Smooth muscle cell (in vitro differentiated cells): ENCODE measurements around the gene NR6A1. TPM values are rescaled to one million over a fixed set of nuclear protein-coding genes. Genes with fewer than 3 reads are reported as not detected.

Experiments used
- DNase-seq: peaks from one replicate; lab custom pipeline; 2025; ENCODE audit not compliant: unreplicated experiment; lab: John Stamatoyannopoulos, UW
- H2AFZ ChIP-seq: fragments of 200-600 bp; sonication (generic); 2 replicates; pipeline ENCODE4 v1.6.0; 2016; ENCODE audit warnings: antibody characterized with exemption, low read depth, mild to moderate bottlenecking
- H3F3A ChIP-seq: fragments of 200-600 bp; sonication (generic); 2 replicates; pipeline ENCODE4 v1.6.0; 2017; ENCODE audit warnings: antibody characterized with exemption, low read depth
- H3K27ac ChIP-seq: fragments of 200-600 bp; sonication (generic); 2 replicates; pipeline ENCODE4 v1.5.1; 2016; ENCODE audit warnings: low read depth, mild to moderate bottlenecking
- H3K27me3 ChIP-seq: fragments of 200-600 bp; sonication (generic); 2 replicates; pipeline ENCODE4 v1.6.1; 2016; ENCODE audit warnings: low read depth, mild to moderate bottlenecking
- H3K36me3 ChIP-seq: fragments of 200-600 bp; sonication (generic); 2 replicates; pipeline ENCODE4 v1.5.1; 2016; ENCODE audit warnings: low read depth
- H3K4me1 ChIP-seq: fragments of 200-600 bp; sonication (generic); 2 replicates; pipeline ENCODE4 v1.5.1; 2016; ENCODE audit warnings: low read depth
- H3K4me2 ChIP-seq: fragments of 200-600 bp; sonication (generic); 2 replicates; pipeline ENCODE4 v1.6.0; 2016; ENCODE audit warnings: mild to moderate bottlenecking
- H3K4me3 ChIP-seq: fragments of 200-600 bp; sonication (generic); 2 replicates; pipeline ENCODE4 v1.5.1; 2016; ENCODE audit warnings: mild to moderate bottlenecking
- H3K79me2 ChIP-seq: fragments of 200-600 bp; sonication (generic); 2 replicates; pipeline ENCODE4 v1.6.0; 2016; ENCODE audit warnings: low read depth, mild to moderate bottlenecking
- H3K9ac ChIP-seq: fragments of 200-600 bp; sonication (generic); 2 replicates; pipeline ENCODE4 v1.6.0; 2016; ENCODE audit warnings: low read depth
- H3K9me3 ChIP-seq: fragments of 200-600 bp; sonication (generic); replicated peaks from 2 replicates; pipeline ENCODE4 v1.5.1; 2016; ENCODE audit warnings: low read depth
- H4K20me1 ChIP-seq: fragments of 200-600 bp; sonication (generic); 2 replicates; pipeline ENCODE4 v1.6.0; 2016; ENCODE audit warnings: low read depth
- WGBS: methylation state at CpG from one replicate; pipeline ENCODE4 v1.1.7; 2016; ENCODE audit warnings: low lambda C conversion rate; 5-methylcytosine and 5-hydroxymethylcytosine counted together
- polyA plus RNA-seq: library from polyadenylated mRNA; unstranded; fragments of >200 nt; fragmentation: Nextera tagmentation; extraction: Ambion mirVana; gene quantifications from 2 replicates; pipeline ENCODE4 v1.2.1, GENCODE V29; 2016
- total RNA-seq: library from RNA; depleted of rRNA; stranded (reverse); fragments of >200 nt; gene quantifications from 2 replicates; pipeline ENCODE4 v1.2.3, GENCODE V29; 2014
- TF ChIP-seq, protein P1 (sequence below): fragments of 200-600 bp; sonication (generic); IDR thresholded peaks from 2 replicates; pipeline ENCODE4 v1.5.1; 2017; ENCODE audit warnings: borderline replicate concordance, mild to moderate bottlenecking, antibody characterized with exemption; ENCODE audit not compliant: insufficient read depth, poor library complexity, severe bottlenecking

NR6A1 gene
- total and polyA plus RNA-seq, 2 experiments from 2014 or later: 0.17 to 0.31 TPM

DNA sequence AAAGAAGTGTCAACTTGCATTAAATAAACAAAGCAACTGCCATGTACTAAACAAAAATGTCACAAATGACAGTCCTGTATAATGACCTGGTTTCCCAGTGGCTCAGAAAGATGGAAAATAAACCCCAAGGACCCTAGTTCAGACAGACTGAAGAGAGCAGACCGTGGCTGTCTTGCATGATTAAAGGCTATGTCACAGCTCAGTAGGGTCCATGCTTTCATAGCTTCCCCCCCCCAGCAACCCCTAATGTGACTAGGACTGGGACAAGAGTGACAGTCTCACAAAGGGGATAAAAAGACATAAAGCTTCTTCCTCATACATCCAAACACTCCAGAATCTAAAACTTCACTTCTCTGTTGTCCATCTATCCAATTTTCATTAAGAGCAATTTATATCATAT is 113.6 kb downstream of the NR6A1 start:
- peaks cover 20% of the 10 kb centered on the region for H3K79me2 ChIP-seq
- H4K20me1 ChIP-seq: no peaks in the 10 kb centered on the region
- H2AFZ ChIP-seq: no peak overlapping the region
- peaks cover 26% of the 10 kb centered on the region for H3K4me1 ChIP-seq
- no peaks in the 10 kb centered on the region for H3K36me3 ChIP-seq
- H3K27ac ChIP-seq: peak overlapping the region; percentile 99
- H3F3A ChIP-seq: peaks cover 18% of the 10 kb centered on the region
- peak overlapping the region; percentile 54 for H3K9ac ChIP-seq
- WGBS: 30% methylated on average over 1 of the region's 1 CpG
- no peaks in the 10 kb centered on the region for H3K27me3 ChIP-seq
- H3K4me3 ChIP-seq: peak overlapping the region; percentile 62
- DNase-seq: no peak
- no peaks in the 10 kb centered on the region for H3K9me3 ChIP-seq
- TF ChIP-seq, protein P1, sequence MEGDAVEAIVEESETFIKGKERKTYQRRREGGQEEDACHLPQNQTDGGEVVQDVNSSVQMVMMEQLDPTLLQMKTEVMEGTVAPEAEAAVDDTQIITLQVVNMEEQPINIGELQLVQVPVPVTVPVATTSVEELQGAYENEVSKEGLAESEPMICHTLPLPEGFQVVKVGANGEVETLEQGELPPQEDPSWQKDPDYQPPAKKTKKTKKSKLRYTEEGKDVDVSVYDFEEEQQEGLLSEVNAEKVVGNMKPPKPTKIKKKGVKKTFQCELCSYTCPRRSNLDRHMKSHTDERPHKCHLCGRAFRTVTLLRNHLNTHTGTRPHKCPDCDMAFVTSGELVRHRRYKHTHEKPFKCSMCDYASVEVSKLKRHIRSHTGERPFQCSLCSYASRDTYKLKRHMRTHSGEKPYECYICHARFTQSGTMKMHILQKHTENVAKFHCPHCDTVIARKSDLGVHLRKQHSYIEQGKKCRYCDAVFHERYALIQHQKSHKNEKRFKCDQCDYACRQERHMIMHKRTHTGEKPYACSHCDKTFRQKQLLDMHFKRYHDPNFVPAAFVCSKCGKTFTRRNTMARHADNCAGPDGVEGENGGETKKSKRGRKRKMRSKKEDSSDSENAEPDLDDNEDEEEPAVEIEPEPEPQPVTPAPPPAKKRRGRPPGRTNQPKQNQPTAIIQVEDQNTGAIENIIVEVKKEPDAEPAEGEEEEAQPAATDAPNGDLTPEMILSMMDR: no peak
- peak overlapping the region; percentile 95 for H3K4me2 ChIP-seq

DNA sequence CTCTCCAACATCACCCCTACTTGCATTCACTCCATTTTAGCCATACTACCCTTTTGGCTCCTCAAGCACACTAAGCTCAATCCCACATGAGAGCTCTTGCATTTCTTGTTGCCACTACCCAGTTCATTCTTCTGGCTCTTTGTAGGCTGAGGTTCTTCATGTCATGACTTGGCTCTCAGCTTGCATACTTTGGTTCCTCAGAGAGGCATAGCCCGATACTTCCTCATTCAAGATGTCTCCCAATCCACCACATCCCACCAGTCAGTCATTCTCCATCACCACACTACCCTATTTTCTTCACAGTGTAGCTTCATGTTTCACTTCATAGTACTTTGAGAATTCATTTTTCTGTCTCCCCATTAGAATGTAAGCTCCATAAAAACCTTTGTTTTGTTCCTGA is 116.7 kb downstream of the NR6A1 start:
- no peak overlapping the region for H3K4me2 ChIP-seq
- no peaks in the 10 kb centered on the region for H3K27me3 ChIP-seq
- no peaks in the 10 kb centered on the region for H3K9me3 ChIP-seq
- H3K4me1 ChIP-seq: peaks cover 9% of the 10 kb centered on the region
- H3K9ac ChIP-seq: no peak overlapping the region
- no peaks in the 10 kb centered on the region for H4K20me1 ChIP-seq
- H3K27ac ChIP-seq: no peak overlapping the region
- no peaks in the 10 kb centered on the region for H3K36me3 ChIP-seq
- no peaks in the 10 kb centered on the region for H3K79me2 ChIP-seq
- H3K4me3 ChIP-seq: no peak overlapping the region
- TF ChIP-seq, protein P1: no peak
- peaks cover 18% of the 10 kb centered on the region for H3F3A ChIP-seq
- H2AFZ ChIP-seq: no peak overlapping the region
- DNase-seq: no peak
- 100% methylated on average over 1 of the region's 1 CpG for WGBS

DNA sequence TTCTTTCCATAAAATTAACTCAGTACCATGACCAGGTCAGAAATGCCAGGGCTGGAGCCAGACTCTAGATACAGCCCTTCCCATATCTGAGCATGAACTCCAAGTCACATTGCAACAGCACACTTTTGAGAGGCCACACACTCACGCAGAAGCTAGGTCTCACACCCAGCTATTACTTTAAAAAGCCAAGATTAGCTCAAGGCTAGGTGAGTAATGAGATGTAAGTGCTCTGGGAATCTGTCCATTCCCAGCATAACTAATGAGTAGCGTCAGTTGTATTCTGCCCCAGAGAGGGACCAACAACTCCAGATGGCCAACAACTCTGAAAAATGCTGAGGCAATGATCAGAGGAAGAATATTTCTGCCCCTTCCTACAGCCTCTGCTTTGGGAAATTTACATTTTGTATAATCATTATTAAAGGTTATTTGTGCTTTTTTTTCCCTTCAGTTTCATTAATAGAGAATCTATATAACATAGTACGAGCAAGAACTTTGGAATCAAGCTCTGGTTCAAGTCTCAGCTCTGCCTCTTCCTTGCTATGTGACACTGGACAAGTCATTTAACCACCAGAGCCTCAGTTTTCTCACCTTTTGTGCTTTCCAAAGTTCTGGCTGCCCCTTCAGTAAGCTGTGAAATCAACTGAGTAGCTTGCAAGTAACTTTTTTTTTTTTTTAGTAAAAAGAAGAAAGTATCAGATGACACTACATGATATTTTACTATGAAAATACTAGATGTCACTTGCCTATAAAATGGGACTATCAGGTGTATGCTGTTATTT is 118.3 kb downstream of the NR6A1 start:
- peaks cover 10% of the 10 kb centered on the region for H3F3A ChIP-seq
- H3K9me3 ChIP-seq: no peaks in the 10 kb centered on the region
- peak overlapping the region; percentile 82 for H3K27ac ChIP-seq
- WGBS: 48% methylated on average over 3 of the region's 3 CpGs
- H3K27me3 ChIP-seq: no peaks in the 10 kb centered on the region
- TF ChIP-seq, protein P1: no peak
- H3K9ac ChIP-seq: peak overlapping the region; percentile 32
- no peak overlapping the region for H2AFZ ChIP-seq
- no peaks in the 10 kb centered on the region for H4K20me1 ChIP-seq
- no peak for DNase-seq
- no peak overlapping the region for H3K4me3 ChIP-seq
- H3K79me2 ChIP-seq: no peaks in the 10 kb centered on the region
- no peaks in the 10 kb centered on the region for H3K36me3 ChIP-seq
- peak overlapping the region; percentile 19 for H3K4me2 ChIP-seq
- H3K4me1 ChIP-seq: peaks cover 9% of the 10 kb centered on the region

DNA sequence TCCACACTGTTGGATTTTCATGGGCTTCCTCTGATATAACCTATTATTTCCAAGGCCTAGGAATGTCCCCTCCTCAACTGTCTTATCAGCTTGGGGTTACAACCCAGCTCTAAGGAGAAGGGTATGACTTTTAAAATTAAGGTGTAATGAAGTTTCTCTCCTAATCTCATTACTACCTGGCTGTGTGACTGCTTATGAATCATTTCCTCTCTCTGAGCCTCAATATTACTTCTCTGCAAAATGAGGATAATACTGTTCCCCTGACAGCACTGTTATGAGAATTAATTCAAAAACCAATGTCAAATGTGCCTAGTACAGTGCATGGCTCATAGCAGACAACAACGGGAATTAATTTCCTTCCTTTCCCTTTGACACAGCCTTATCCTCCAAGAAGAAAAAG is 118.9 kb downstream of the NR6A1 start:
- Histone ChIP-seq H3K27ac (peak overlapping the region; percentile 82), H2AFZ (no peak overlapping the region), H3K36me3 (no peaks in the 10 kb centered on the region), H3K79me2 (no peaks in the 10 kb centered on the region), H3F3A (peaks cover 4% of the 10 kb centered on the region), H4K20me1 (no peaks in the 10 kb centered on the region), H3K9ac (peak overlapping the region; percentile 32), H3K4me1 (peaks cover 9% of the 10 kb centered on the region), H3K4me2 (no peak overlapping the region), H3K27me3 (no peaks in the 10 kb centered on the region), H3K9me3 (no peaks in the 10 kb centered on the region), H3K4me3 (no peak overlapping the region)
- DNase-seq: no peak
- TF ChIP-seq, protein P1: no peak
- WGBS: 81% methylated on average over 1 of the region's 1 CpG
